DMS153 (cell line): ENCODE results near the gene KCNJ9.

ENCODE experiments used
- DNase-seq: peaks from one replicate; lab custom pipeline; 2025; lab: John Stamatoyannopoulos, UW

KCNJ9 gene

DNA sequence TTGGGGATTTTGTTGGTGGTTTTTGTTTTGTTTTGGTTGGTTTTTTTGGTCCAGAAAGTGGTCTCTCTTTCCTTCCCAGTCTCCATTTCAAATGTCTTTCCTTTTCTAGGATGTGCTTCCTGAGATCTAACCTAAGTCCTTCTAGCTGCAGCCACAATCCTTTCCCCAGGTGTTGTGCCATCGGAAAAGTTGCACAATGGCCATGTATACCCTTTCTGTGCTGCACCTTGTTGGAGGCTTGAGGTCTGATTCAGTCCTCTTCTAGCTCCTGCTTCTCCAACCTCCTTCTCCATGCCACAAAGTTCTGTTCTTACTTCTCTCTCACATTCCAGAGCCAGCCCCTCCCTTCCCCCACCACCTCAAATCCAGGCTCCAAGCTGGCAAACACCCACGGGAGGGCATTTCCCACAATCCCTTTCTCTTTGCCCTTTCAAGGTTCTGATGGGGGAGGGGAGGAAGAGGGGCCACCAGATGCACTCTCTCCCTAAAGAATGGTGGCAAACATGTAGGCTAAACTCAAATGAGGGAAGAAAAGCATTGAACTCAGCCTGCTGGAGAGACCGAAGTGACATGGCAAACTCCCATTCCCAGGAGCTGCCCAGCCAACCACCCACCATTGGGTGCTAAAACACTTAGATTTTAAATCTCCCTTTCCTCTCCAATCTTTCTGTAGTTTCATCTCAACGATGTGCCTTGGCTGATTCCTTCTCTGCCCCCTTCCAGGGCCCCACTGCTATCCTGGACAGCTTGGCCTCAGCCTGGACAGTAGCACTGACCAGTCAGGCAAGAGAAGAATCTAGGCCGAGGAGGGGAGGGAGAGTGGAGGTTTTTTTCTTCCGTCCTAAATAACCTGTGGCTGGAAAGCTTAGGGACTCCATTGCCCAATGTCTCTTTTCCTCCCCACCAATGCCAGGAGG, 14.3 kb upstream of the KCNJ9 start:
- no peak for DNase-seq

DNA sequence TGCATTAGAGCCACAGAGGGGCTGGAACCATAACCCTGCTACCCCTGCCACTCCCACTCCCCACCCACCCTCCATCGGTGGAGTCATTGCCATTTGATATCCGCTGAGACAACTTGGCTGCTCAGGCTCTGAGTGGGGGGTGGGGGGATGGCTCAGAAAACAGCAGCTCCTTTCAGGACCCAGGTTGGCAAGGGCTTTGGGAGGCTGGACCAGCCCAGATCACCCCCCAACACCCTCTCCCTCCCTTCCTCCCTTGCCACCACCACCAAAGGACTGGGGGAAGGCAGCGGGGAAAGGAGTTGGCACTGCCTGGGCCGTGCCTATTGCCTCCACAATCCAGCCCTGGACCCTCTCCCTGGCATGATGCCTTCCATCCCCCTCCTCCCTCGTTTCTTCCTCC, 13.1 kb upstream of the KCNJ9 start:
- no peak for DNase-seq

DNA sequence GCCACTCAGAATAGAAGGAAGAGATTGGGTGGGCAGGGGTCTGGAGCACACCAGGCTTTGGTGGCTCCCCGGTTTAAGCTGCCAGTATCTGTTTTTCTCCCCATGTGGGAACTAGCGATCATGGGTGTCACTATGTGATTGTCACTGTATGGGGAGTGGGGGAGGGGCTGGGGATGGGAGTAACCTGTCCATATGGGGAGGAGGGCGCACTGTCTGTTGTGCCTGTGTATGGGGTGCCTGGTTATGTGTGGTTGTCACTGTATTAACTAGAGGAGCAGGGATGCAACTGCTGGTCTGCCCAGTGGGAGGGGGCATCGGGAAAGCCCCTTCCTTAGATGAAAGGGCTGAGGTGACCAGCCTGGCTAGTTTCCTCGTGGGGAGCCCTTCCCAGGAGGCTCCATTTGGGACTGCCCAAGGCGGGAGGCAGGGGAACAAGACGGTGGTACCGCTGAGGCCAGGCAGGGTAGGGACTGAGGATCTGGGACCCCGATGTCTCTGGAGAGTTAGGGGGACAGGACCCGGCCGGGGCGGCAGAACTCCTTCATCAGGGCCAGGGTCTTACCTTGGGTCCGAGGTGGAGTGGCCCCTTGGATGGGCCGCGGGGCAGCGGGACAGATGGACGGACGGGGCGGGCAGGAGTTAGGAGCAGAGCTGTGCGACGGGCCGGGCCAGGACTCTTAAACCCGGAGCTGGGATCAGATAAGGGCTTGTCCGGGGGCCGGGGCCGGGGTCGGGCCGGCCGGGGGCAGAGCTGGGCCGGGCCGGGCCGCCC, 11.7 kb upstream of the KCNJ9 start, which contains the start of gene KCNJ10:
Gene KCNJ10 (minus strand): TSS at position 701 of the 772 bp plus-strand sequence. CDS start 27,628 bp downstream, outside the sequence.
- DNase-seq = no peak

DNA sequence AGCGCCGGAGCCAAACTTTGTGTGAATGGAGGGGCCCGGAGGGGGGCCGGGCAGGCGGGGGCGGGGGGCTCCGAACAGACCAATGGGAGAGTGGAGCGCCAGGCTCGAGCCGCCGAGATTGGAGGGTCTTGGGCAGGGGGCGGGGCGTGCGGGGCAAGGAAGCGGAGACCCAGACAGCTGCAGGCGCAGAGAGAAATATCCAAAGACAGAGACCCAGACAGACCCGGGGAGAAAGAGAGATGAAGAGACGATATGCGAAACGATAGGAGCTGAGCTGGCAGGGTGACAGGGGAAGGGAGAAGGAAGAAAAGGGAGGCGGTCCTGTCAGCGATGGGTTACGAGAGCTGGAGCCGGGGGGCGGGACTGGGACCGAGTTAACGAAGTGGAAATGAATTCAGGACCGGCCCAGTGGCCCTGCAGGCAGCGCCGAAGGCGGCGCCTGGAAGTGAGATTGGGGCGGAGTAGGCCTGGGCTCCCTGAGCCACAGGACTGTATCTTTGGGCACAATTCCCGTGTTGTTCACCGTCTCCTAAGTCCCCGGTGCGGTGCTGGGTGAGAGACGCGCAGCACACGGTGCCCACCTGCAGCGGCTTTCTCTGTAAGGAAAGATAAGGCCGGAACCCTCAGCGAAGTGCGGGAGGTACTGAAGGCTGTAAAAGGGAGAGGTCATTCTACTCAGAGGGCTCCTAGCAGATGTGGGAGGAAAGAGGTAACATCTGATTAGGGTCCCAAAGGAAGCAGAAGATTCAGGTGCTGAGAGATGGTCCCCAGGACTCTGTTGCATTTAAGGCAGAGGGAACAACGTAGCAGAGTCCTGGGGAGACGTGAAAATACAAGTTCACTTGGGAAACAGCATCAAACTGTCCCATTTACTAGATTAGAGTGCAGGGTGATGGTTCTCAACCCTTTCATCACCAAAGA, 10.8 kb upstream of the KCNJ9 start:
- no peak for DNase-seq

DNA sequence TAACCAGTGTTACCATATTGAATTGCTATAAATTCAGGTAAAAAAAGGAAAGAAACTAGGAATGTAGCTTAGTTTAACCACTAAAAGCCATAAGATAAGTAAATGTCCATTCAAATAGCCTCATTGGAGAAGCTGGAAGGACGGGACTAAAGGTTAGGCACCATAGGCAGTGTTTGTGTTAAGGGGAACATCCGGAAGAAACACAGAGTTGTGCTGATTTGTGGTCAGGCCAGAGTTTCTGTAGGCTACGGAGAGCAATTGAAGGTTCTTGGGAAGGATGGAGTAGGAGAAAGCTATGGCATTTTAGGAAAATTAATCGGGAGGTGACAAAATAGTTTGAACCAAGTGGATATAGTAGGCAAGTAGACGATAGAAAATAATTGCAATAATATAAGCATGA, 10.0 kb upstream of the KCNJ9 start:
- no peak for DNase-seq

DNA sequence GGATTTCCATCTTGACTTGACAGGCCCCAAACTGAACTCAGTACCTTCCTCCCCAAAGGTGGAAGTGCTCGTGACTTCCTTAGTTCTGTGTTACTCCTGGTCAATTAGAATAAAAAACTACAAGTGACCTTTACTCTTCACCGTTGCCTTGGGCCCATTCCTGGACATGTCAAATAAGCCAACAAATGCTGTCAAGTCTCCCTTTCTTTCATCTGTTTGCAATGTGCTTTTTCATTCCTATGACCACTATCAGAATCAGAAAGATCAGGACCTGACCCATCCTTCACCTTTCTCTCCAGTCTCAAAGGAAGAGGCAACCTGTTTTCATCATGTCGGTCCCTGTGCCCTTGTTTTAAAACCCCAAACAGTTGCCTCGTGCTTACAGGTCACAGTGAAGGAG, 6.5 kb upstream of the KCNJ9 start:
- no peak for DNase-seq

DNA sequence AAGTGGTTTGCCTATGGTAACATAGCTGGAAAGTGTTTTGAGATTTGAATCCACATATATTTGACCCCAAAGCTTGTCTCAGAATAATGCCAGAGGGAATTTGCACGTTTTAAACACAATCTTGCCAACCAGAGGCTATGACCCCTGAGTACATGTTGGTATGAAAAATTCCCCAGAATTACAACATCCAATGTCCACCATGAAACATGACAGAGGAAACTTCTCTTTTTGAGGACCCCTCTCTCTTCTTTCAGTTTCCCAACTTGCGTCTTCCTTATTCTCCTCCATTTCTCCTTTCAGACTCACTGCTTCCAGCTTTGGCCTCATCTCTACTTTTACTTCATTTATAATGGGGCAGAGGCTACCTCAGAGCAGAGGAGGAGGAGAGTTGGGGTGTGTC, 5.5 kb upstream of the KCNJ9 start:
- no peak for DNase-seq

DNA sequence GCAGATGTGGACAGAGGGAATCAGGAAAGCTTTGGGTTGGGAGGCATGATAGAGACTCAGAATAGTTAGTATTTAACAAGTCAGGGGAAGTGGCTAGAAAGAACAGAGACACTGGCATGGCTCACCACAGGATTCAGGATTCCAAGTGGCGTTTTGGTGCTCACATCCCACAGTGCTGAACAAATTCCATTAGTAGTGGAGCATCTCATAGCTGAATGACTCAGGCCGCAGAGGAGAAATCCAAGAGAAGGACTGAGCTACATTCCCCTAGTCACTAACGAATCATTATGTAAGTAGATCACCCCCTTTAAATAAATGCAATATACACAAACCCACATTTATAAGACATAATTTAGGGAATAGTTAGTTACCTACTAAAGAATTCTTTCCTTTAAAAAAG, 5.0 kb upstream of the KCNJ9 start:
- DNase-seq = no peak

DNA sequence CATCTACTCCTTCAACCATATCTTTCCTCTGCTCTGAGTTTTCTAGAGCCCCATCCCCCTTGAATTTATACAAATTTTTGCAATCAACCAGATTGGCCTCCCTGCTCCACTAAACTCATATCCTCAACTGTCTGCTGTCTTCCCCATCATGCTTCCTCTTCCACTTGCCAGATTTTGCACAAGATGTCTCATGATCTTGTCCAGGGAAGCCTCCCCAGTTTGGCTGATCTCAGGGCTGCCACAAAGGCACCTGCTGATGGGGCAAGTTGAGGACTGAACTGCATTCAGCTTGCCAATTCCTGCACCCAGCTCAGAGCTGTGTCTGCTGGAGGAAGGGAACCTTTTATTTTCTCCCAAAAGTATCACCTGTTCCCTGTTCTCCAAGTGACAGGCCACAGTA, 3.9 kb upstream of the KCNJ9 start:
- no peak for DNase-seq

DNA sequence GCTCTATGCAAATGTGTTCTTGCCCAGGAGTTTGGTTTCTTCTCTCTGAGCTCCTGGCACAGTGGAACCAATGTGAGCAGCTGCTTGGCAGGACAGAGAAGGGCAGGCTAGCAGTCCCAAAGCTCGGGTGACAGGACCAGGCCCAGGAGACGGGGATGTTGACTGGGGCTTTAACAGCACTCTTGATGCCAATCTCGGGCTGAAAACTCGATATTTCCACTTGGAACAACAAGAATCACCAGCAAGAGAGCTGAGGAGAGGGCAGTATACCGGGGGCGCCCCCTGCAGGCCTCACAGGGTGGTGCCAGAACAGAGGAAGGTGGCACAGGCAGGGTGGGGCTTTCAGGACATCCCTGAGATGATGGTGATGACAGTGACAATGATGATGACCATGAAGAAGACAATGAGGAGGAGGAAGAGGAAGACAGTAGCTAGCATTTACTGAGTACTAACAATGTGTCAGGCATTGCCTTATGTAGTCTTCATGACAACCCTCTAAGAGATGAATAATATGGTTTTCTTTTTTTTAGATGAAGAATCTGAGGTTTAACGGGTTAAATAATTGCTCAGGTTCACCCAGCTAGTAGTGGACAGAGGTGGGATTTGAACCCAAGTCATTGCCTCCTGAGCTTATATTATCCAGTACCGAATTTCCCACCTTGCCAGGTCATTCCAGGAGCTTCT, 2.7 kb upstream of the KCNJ9 start:
- DNase-seq = no peak

DNA sequence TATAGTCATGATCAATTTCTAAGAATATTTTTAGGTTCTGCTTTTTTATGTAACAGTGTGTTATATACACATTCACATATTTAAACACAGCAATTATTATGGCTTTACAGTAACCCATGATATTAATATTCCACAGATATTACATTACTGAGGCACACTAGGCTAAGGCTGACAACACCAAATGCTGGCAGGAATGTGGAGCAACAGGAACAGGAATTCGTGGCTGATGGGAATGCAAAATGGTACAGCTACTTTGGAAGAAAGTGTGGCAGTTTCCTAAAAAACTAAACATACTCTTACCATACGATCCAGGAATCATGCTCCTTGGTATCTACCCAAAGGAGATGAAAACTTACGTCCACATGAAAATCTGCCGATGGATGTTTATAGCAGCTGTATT, 1.9 kb upstream of the KCNJ9 start:
- no peak for DNase-seq

DNA sequence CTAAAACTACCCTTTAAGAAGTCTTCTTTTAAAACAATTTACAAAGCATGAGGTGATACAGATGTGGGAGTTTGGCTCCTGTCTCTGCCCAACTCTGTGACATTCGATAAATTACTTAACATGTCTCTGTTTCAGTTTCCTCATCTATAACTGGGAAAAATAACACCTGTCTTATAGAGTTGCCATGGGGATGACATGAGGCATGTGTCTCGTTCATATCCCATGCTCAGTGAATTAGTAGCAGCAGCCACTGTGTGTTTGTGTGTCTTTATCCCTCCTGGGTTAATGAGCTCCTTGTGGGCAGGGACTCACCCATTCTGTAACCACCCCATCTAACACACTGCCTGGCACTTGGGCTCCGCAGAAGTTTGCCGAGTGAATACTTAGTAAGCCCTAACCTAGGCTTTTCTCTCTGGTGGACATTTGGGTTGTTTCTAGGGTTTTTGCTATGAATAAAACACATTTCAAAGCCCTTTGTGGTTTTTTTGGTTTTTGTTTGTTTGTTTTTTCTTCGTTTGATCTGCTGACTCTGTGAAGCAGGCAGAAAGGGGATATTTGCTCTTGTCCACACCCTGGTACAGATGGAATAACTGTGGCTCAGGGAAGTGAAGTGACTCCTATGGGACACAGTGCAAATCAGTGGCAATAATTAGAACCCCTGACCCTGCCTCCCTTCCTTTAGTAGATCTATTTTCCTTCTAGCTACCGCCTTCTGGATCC, 797 bp upstream of the KCNJ9 start:
- no peak for DNase-seq

DNA sequence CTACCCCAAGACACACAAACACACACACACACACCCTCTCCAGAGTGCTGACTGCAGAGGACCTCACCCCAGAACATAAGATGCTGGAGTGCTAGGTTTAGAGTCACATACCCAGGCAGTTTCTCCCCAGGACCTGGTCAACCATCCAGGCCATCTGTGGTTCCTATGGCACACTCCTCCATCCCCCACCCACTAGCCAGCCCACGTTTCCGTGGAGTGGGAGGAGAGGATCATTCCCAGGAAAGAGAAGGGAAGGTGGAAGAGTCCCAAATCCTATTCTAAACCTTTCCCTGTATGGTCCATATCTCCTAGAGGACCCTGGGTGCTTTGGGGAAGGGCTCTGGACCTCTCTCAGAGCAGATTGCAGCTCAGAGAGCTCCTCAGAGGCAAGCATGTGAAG, 1.1 kb downstream of the KCNJ9 start:
- DNase-seq = no peak

DNA sequence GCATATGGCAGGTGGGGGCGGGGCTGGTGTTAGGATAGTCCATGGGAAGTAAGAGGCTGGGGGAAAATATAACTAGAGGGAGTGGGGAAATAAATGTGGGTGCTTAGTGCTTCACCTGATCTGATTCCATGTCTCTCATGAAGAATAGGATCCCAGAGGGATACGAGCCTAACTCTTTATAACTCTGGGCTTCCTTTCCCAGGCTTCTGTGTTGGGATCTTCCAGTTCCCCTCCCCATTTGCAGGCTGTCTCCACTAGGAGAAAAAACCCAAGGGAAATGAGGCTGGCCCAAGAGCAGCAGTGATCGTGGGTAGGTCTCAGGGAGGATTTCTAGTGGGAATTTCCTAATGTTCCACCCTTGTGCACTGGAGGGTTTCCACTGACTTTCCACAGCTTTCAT, 1.6 kb downstream of the KCNJ9 start:
- DNase-seq = no peak

DNA sequence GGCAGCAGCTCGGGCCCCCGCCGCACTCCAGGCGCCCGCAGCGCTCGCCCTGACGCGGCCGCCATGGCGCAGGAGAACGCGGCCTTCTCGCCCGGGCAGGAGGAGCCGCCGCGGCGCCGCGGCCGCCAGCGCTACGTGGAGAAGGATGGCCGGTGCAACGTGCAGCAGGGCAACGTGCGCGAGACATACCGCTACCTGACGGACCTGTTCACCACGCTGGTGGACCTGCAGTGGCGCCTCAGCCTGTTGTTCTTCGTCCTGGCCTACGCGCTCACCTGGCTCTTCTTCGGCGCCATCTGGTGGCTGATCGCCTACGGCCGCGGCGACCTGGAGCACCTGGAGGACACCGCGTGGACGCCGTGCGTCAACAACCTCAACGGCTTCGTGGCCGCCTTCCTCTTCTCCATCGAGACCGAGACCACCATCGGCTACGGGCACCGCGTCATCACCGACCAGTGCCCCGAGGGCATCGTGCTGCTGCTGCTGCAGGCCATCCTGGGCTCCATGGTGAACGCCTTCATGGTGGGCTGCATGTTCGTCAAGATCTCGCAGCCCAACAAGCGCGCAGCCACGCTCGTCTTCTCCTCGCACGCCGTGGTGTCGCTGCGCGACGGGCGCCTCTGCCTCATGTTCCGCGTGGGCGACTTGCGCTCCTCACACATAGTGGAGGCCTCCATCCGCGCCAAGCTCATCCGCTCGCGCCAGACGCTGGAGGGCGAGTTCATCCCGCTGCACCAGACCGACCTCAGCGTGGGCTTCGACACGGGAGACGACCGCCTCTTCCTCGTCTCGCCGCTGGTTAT, 2.8 kb downstream of the KCNJ9 start:
- DNase-seq = peak; percentile 76

DNA sequence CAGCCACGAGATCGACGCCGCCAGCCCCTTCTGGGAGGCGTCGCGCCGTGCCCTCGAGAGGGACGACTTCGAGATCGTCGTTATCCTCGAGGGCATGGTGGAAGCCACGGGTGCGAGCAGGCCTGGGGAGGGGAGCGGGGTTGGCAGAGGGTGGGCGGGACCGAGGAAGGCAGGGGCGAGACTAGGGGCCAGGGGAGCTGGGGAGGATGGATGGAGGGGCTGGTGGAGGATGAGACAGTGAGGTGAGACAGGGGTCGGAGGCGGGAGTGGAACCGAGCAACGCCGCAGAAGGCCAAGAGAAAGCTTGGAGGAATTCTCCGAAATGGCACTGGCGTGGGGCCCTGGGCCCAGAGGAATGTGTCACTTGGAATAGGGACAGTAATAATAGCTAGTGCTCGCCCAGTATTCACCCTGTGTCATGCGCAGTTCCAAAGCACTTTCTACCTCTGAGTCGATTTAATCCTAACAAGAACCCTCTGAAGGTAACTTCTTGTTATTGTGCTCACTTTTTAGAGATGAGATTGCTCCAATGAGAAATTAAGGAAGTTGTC, 3.5 kb downstream of the KCNJ9 start:
- no peak for DNase-seq

DNA sequence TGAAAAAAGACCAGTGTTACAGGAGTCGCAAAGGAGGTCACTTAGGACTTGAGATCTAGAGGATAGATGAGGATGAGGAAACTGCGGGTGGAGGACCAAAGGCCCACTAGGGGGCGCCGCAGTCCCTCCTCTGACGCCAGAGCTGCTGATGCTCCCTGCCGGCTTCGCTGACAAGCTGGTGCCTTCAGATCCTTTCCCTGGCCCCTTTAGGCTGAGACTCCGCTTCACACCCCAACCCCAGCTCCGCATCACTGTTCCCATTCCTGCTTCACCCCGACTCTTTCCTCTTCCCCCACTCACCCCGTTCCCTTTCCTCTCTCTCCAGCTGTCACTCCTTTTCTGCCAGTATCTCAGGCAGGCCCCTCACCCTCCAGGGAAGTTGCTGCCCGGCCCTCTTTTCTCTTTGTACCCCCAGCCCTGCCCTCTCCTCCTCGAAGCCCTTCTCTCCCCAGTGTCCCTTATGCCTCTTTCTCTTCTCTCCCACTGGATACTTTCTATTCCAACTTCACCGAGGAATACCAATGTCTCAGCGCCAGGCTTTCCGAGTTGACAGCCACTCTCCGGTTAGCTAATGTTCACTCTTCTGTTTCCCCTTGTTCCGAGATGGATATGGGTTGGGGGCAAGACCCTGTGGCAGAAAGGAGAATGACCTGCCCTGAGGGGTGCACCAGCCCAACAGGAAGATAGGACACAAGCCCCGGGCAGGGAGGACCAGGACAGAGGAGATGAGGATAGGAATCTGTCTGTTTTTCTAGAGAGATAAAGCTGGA, 4.5 kb downstream of the KCNJ9 start:
- DNase-seq = peak; percentile 44

DNA sequence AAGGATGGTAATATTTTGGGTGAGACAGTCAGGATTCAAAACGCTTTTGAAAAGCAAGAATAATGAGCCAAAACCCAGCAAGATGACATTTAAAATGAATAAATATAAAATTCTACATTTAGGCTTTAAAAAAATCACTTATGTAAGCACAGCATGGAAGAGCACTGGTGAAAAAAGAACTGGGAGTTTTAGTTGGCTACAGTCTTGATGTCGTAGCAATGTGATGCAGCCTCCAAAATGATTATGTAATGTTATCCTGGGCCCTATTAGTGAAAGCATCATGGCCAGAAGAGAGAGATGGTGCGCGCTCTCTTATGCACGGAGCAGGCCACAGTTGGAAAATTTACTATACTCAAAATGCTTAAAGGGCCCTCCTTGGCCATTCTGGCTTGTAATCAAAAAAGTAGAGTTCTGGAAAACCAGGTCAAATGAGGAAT, 5.1 kb downstream of the KCNJ9 start:
- no peak for DNase-seq

DNA sequence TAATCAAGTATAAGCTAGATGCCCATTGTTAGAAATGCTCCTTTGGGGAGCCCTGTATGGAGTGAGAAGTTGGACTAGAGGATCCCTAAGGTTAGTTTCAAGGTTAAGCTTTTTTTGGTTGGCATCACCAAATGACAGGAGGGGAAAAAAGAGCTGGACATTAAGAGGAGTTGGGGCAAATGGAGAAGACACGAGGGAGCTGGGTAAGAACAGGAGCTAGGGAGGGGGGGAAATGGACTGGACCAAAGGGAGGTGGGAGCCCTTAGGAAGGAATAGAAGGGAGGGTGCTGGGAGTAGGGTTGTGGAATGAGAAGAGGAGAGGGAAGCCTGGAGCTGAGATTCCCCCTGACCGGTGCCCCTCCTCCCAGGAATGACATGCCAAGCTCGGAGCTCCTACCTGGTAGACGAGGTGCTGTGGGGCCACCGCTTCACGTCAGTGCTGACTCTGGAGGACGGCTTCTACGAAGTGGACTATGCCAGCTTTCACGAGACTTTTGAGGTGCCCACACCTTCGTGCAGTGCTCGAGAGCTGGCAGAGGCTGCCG, 5.9 kb downstream of the KCNJ9 start:
- DNase-seq = no peak
